HG02642 (cell line): ENCODE measurements around the gene GUCY1A2.

Source experiments
- ATAC-seq: cut with Tn5 transposase; IDR thresholded peaks from one replicate; pipeline ENCODE4 v1.9.1; 2021; ENCODE audit warnings: mild to moderate bottlenecking; ENCODE audit not compliant: unreplicated experiment, poor library complexity

Gene GUCY1A2

DNA sequence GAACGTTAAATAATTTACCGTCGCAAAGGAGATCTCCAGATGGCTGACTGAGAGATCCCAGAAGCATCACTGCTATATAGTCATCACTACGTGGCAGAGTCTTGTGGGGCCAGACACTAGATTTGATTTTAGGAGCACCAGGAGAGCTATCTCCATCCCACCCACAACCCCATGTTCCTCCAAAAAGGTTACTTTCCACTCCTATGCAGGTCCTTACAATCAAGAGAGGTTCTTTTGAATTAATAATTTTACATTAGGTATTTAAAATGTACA is 19.4 kb downstream of the GUCY1A2 start:
- ATAC-seq: no peak

DNA sequence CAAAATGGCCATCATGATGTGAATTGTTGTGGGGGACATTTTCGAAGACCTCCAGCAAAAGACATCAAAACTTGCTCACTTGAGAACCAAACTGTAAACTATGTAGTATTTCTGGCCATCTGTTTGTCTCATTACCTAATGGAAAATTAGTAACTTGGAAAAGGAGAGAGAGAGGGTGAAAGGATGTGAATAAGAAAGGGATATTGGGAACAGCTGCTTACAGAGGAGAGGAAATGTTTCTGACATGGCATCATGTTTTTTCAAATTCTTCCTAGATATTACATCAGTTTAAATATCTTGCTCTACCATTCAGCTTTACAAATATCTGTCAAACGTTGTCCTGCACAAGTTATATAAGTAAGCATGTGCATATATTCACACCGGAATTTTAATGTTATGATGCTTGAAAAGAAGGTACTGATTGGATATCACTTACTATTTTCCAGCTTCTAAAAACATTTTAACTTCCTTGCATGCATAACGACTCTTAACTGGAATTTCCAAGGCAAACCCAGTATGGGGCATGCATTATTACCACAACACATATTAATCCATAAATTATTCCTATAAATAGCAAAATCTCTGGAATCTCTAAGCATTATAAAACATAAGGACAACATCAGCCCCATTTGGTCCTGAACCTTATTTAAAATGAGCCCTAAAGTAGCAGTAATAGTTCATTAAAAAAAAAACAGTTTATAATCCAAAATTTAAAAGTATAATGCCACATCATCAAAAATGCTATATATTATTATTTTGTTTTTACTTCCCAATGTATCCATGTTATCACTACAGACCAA is 20.0 kb downstream of the GUCY1A2 start:
- no peak for ATAC-seq

DNA sequence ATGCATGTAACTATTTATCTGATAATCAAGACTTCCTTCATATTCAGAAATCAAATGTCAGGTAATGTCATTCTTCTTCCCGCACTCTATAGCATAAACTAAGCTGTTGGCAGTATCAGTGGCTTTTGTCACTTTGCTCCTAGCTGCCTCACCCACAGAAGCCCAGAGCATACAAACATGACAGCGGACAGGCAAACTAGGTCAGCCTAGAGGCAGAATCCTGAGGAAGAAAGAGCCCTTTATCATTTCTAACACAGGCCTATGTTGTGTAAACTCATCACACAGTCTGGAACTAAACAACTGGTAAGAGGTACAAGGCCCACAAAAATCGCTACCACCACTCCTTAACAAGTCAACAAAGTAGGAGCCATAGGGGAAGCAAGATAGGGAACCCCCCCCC is 21.0 kb downstream of the GUCY1A2 start:
- no peak for ATAC-seq

DNA sequence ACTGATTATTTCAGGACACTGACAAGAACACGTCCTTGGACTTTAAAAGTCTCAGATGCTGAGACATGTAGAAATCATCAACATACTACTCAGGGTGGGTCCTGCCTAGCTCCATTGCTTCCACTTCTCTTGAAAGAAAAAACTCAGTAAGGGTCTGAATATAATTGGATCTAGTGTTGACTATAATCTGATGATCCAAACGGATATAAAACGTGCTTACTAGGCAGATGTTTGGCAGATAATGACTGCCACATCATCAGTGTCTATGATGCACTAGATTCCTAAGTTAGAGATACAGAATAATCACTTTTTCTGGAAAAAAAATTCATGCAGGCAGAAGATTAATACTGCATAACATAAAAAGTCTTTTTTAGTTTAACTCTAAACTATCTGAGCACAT is 21.6 kb downstream of the GUCY1A2 start:
- no peak for ATAC-seq

GRCh38 chr11:106990331-106990730 is 27.9 kb downstream of the GUCY1A2 start:
- no peak for ATAC-seq

DNA sequence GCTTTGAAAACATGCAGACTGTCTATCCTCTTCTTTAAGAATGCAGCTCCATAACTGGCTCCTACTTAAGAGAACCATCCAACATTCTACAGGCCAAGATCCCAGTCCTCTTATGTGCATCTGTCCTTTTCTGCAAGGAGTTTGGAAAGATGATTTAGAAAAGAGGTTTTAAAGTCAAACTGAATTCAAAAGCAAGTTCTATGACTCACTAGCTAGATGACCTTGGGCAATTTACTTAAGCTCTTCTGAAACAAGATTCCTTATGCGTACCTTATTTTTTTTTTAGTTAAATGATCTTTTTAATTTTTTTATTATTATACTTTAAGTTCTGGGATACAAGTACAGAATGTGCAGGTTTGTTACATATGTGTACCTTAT is 29.2 kb downstream of the GUCY1A2 start:
- no peak for ATAC-seq

DNA sequence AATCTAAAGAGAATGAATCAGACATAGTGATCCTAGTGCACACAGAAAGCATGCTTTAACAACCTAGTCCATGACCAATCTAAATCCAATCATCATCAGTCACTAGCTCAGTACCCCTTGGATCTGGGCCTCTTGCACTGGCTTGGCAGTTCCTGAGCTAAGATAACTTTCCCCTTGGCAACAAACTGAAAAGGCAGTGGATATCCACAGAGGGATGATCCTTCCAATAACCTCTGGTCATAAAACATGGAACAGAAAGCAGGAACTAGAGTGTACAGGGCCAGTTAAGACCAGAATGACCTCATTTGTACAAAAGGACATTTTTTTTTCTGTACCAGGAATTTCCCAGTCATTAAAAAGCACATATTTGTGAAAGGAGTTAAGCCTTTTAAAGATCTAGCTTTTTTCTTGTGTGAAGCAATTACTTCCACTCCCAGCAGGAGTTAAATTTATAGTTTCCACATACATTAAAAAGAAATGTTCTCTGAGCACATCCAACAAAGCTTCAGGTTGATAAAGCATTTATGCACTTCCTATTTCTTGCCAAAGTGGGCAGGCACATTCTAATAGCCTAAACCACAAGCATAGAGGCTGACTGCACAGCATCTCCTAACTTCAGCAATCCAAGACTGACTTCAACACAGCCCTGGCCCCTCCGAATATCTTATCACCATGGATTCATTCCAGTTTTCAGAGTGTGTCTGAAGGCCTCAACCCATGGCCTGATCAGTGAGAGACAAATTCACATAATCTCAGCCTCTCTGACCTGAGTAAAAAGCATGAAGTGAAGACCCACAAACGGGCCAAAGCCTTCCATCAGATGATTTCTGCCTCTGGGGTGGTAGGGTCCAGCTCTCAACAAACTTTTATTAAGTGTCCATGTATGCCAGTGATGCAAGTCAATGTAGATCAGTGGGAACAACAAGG is 29.9 kb downstream of the GUCY1A2 start:
- ATAC-seq: no peak

DNA sequence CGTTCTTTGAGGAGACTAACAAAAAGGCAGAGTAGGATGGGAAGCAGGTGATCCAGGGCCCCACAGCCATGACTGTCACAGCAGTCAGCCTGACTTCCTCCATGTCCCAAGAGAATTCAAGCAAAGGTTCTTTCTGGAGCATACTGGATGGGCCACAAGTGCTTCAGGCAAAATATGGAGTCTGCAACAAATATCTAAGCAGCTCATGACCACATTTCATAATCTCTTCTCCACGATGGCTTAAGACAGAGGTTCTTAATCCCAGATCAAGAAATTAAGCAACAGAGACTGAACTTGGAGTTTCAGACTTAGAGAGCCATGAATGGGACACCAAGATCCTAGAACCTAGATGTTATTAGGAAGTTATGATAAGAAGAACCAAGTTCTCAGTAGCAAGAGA is 31.6 kb downstream of the GUCY1A2 start:
- ATAC-seq: no peak

DNA sequence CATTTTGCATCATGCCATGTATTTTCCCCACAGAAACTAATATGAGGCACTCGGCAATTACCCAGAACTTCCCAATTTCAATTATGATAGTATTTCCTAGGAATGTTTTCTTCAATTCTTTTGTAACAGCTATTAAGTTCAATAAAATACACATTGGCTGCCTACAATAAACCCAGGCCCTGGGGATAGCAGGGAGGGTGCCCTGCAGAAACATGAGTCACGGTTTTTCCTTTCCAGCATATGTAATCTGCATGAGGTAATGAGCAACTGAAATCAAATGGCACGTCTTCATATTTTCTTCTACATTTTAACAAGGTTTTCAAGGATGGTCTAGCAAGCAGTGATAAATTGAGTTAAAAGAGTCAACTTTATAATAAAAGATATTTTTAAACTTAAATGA is 32.0 kb downstream of the GUCY1A2 start:
- no peak for ATAC-seq

DNA sequence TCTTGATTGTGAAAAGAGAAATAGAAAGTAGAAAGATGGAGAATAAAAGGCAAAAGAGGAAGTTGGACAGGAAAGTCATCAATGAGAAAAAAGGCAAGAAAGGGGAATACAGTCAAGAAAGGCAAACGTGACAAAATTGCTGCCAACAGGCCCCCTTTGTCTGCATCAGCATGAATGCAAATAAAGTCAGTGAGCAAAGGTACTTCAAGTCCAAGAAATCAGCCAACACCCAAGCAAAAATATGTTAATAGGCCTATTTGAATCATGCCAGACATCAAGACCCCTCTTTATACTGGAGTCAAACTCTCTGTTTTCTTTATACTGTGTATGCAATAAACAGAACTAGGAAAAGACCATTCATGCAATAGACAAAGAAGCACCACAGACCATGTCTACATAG is 34.3 kb downstream of the GUCY1A2 start:
- no peak for ATAC-seq

DNA sequence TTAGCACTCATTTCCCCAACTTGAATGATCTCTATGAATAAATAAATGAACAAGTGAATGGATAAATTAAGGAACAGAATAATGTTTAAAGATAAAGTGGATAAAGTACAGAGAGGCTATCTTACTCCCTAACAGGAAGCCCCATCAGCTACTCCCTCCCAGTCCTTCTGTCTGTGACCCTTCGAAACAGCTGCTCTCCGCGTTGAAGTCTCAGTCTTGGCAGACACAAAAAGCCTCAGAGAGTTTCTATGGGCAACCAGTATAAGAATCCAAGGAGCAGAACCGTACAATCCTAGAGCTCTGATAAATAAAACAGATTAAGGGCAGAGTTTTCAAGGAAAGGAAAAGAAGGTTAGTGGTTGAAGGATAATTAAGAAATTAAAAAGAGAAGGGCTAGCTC is 35.0 kb downstream of the GUCY1A2 start:
- ATAC-seq: no peak

- no peak for ATAC-seq
Measured at GRCh38 chr11:106974831-106975230, 43.4 kb downstream of the GUCY1A2 start.

- no peak for ATAC-seq
Measured at GRCh38 chr11:106971864-106972263, 46.4 kb downstream of the GUCY1A2 start.

DNA sequence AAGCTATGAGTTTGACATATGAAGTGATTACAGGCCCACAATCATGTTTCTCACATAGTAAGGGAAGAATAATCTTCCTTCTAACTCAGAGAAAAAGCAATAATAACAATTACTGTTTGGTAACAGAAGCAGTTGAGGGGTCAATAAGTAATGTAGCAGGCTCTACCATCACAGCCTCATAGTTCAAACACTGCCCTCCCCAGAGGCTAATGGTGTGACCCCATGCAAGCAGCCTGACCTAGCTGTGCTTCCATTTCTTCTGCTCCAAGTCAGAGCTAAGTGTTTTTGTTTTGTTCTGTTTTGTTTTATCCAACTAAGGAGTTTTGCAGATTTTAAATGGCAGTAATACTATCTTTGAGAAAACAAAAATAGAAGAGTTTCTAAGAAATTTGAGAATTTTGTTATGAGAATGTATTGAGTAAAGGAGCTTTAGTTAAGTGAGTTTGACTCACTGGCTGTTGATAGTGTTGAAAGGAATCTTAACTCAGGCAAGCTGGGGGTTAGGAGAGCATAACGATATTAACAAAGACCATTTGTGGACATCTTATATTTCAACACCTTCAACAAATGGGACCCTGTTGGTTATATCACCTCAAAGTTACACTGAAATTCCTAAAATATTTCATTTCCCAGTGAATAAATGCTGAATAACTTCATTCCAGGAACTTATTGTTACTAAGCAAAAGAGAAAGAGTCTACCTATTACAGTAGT is 48.5 kb downstream of the GUCY1A2 start:
- no peak for ATAC-seq

- no peak for ATAC-seq
Measured at GRCh38 chr11:106962995-106963394, 55.3 kb downstream of the GUCY1A2 start.

DNA sequence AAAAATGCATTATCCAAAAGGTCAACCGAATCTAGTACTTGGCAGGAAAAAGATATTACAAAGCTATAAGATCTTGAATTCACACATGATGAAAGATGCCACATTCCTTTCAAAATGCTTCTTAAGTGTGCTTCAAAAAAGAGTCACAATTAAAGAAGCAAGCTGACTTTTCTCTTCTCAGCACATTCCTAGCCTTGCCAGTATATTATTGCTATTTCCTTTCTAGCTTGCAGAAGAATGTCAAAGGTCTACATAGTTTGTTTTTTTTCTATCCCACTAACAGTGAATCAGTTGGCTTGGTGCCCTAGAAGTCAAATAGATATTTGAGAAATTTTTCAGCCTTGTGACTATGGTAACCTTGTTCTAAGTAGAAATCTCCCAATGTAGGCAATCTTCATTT is 56.8 kb downstream of the GUCY1A2 start:
- ATAC-seq: no peak

GRCh38 chr11:106961048-106961447 is 57.2 kb downstream of the GUCY1A2 start:
- no peak for ATAC-seq

DNA sequence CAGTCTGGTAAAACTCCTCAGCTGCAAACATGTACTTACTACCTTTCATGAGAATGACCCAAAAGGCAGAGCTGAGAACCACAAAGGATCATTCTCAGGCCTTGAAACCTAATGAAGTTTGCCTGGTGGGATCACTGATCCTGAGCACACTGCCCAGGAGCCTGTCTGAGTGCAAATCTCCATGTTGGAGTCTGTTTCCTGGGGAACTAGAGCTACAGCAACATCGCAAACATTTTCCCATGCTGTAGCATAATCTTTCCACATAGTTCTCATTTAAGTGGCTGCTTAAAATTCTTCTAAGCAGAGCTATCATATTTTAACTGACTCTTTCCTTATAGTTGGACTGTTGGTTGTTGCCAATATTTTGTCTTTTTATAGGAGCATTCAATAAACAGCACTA is 58.5 kb downstream of the GUCY1A2 start:
- no peak for ATAC-seq

GRCh38 chr11:106959386-106959785 is 58.9 kb downstream of the GUCY1A2 start:
- no peak for ATAC-seq

DNA sequence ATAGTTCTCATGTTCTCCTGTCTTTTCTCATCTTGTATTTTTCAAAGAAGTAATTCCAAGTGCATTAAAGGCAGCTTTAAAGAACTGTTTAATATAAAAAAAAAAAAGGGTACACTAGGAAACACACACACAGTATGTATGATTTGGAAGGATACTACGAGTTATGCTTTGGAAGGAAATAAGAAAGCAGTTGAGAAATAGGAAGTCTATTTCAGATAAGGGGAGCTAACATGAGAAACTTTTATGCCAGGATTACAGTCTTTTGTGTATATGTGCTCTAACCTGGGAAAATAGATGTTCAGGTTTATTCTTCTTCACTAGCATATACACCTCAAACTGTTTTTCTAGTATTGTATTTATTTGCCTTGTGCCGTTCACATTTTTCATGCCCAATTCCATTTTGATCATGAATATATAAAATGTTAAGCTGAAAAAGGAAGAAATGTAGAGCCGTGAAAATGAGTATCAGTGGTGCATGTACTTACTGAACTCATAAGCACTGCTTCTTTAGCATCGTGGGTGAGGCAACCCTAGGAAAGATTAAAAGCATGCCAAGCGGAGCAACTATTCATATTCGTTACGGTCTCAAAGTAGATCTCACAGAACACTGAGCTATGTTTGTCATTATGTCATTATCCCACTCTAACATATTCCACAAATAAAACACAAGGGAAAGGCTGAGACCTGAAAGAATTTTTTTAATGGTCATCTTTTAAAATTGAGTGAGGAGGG is 59.6 kb downstream of the GUCY1A2 start:
- ATAC-seq: no peak
